GM10266 (cell line): ENCODE measurements around the gene FOXC1.
A peak's percentile ranks its signal among the peaks of the same experiment; 100 is the strongest.

Experiments
- DNase-seq: peaks from one replicate; pipeline ENCODE4 v3.0.0; 2012; ENCODE audit errors: extremely low spot score
- CTCF ChIP-seq: IDR thresholded peaks from 2 replicates; pipeline ENCODE4 v1.5.1; 2012; ENCODE audit warnings: mild to moderate bottlenecking, low read depth; ENCODE audit not compliant: control insufficient read depth, insufficient read depth; ENCODE audit errors: missing control alignments

FOXC1 gene

GRCh38 chr6:1595271-1596087 lies 14.2 kb upstream of the FOXC1 start:
- no peak for TF ChIP-seq CTCF
- DNase-seq: no peak

- DNase-seq: peak; percentile 90
- TF ChIP-seq CTCF: peak; percentile 89
Measured at GRCh38 chr6:1596088-1596852, 13.4 kb upstream of the FOXC1 start.

GRCh38 chr6:1597121-1597744 lies 12.5 kb upstream of the FOXC1 start:
- TF ChIP-seq CTCF: no peak
- no peak for DNase-seq

- DNase-seq: no peak
- no peak for TF ChIP-seq CTCF
Measured at GRCh38 chr6:1597924-1598323, 11.8 kb upstream of the FOXC1 start.

- no peak for TF ChIP-seq CTCF
- no peak for DNase-seq
Measured at GRCh38 chr6:1598433-1598832, 11.3 kb upstream of the FOXC1 start.

GRCh38 chr6:1598886-1599285 lies 10.8 kb upstream of the FOXC1 start:
- TF ChIP-seq CTCF: no peak
- DNase-seq: no peak
